ENCODE data around the gene EPN2.

The EPN2 gene

GRCh38 chr17:19381741-19382444, 144.7 kb downstream of the EPN2 start:
- no peak for DNase-seq (ENCODE audit: low read depth in 2 of 2)

DNA sequence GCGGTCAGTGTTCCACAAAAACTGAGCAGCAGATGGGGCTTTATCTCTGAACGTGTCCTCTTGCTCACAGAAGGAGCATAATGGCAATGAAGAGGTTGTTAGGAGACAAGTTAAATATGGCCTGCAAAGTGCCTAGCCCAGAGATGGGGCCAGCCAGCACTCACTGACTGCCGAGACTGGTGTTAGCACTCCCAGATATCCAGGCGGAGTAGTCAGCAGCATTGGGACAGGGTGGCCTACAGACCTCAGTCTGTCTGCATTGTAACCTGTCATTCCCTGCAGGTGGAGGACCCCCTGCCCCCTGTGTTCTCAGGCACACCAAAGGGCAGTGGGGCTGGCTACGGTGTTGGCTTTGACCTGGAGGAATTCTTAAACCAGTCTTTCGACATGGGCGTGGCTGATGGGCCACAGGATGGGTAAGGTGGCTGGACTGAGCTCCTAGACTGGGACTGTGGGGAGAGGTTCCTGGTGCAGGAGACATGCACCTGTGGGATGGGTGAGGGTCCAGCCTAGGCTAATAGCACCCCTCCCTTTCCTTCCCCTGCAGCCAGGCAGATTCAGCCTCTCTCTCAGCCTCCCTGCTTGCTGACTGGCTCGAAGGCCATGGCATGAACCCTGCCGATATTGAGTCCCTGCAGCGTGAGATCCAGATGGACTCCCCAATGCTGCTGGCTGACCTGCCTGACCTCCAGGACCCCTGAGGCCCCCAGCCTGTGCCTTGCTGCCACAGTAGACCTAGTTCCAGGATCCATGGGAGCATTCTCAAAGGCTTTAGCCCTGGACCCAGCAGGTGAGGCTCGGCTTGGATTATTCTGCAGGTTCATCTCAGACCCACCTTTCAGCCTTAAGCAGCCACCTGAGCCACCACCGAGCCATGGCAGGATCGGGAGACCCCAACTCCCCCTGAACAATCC, 145.6 kb downstream of the EPN2 start:
- DNase-seq (ENCODE audit: low read depth in 2 of 2), result no peak

- no peak for DNase-seq (ENCODE audit: low read depth in 2 of 2)
Observed at GRCh38 chr17:19383681-19384470, 146.7 kb downstream of the EPN2 start.

DNA sequence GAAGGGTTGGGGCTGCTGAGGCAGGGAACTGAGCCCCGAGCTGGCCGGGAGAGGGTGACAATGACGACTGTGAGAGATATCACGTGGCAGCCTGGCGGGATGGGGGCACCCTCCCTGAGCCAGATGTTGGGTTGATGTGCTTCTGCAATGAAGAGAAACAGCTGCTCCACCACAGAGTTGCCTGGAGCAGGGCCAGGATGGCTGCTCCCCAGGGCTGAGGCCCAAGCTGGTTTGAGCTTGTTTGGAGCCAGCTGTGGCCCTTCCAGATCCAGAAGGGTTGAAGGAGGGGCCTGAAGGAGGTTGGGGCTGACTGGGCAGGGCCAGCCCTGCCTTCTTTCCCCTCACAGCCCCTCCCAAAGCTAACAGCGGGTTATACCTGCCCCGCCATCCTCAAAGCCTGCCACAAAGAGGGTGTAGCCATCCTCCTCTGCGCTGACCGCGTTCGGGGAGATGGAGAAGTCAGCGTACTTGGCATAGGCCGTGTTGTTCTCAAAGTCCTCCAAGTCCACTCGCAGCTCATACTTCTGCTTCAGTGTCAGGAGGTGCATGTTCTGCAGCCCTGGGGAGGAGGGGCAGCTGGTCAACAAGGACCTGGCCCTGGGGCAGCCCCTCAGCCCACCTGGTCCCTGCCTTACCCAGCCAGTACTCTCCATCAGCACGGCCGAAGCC, 147.7 kb downstream of the EPN2 start:
- DNase-seq (ENCODE audit: low read depth in 2 of 2), result peak; percentile 89 to 90

GRCh38 chr17:19385521-19385983, 148.4 kb downstream of the EPN2 start:
- no peak for DNase-seq (ENCODE audit: low read depth in 2 of 2)

All from fibroblast of skin of left quadriceps (primary cell).